Fibroblast of pulmonary artery (primary cell): ENCODE measurements around the gene PLCXD3.

ENCODE experiments used
- DNase-seq: peaks from one replicate; pipeline ENCODE4 v3.0.0-alpha.2; 2010; ENCODE audit warnings: low read depth
- H3K4me3 ChIP-seq: replicated peaks from 2 replicates; pipeline ENCODE4 v1.5.1; 2011; ENCODE audit warnings: low read depth, mild to moderate bottlenecking, control low read depth, low read length, moderate library complexity
- TF ChIP-seq, protein P1 (sequence below): IDR thresholded peaks from 2 replicates; pipeline ENCODE4 v1.5.1; 2011; ENCODE audit warnings: mild to moderate bottlenecking, control low read depth, low read length, inconsistent platforms; ENCODE audit errors: missing control alignments

The PLCXD3 gene

DNA sequence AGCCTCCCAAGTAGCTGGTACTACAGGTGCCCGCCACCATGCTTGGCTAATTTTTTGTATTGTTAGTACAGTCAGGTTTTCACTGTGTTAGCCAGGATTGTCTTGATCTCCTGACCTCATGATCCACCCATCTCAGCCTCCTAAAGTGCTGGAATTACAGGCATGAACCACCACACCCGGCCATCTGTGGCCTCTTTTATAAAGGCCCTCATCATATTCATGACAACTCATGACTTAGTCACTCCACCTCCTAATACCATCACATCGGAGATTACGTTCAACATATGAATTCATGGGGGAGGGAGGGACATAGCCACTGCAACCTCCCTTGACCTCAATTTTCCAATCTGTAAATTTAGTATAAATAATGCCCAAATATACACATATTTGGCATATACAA, 27.2 kb upstream of the PLCXD3 start:
- TF ChIP-seq, protein P1, sequence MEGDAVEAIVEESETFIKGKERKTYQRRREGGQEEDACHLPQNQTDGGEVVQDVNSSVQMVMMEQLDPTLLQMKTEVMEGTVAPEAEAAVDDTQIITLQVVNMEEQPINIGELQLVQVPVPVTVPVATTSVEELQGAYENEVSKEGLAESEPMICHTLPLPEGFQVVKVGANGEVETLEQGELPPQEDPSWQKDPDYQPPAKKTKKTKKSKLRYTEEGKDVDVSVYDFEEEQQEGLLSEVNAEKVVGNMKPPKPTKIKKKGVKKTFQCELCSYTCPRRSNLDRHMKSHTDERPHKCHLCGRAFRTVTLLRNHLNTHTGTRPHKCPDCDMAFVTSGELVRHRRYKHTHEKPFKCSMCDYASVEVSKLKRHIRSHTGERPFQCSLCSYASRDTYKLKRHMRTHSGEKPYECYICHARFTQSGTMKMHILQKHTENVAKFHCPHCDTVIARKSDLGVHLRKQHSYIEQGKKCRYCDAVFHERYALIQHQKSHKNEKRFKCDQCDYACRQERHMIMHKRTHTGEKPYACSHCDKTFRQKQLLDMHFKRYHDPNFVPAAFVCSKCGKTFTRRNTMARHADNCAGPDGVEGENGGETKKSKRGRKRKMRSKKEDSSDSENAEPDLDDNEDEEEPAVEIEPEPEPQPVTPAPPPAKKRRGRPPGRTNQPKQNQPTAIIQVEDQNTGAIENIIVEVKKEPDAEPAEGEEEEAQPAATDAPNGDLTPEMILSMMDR, result no peak
- no peak for DNase-seq
- no peak overlapping the region for H3K4me3 ChIP-seq

GRCh38 chr5:41532485-41532884, 22.1 kb upstream of the PLCXD3 start:
- DNase-seq, result no peak
- H3K4me3 ChIP-seq, result no peak overlapping the region
- TF ChIP-seq, protein P1, result no peak

GRCh38 chr5:41527201-41527779, 16.9 kb upstream of the PLCXD3 start:
- no peak overlapping the region for H3K4me3 ChIP-seq
- TF ChIP-seq, protein P1, result no peak
- DNase-seq, result peak; percentile 100

DNA sequence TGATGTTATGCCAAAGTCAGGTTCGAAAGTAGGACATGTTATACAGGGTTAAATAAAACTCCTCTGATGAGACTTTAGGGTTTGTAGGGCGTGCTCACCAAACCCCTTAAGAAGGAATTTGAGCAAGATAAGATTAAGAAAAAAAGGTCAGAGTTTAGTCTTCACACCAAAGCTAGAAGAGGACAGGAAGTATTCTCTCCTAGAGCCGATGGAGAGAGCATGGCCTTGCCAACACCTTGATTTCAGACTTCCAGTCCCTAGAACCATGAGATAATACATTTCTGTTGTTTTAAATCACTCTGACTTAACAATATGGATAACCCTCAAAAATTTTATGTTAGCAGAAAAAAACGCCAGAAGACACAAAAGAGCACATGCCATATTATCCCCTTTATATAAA, 16.3 kb upstream of the PLCXD3 start:
- no peak for DNase-seq
- TF ChIP-seq, protein P1, result no peak
- H3K4me3 ChIP-seq, result no peak overlapping the region

DNA sequence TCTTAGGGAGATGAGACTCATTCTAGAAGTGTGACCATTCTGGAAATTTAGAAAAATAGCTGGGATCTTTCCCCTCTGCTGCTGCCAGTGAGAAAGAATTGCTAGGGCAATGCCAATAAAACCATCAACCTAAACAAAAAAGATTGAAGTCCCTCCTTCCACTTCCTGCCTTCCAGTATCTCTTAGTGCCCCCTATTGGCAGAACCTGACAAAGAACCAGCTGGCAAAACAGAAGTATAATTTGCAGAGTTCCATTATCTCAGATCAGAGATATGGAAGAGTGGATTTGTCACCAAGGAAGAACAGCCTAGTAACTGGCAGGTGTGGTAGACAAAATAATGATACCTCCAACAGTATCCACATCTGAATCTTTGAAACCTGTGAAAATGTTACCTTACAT, 13.8 kb upstream of the PLCXD3 start:
- TF ChIP-seq, protein P1, result peak; percentile 30
- no peak overlapping the region for H3K4me3 ChIP-seq
- DNase-seq, result peak; percentile 24

DNA sequence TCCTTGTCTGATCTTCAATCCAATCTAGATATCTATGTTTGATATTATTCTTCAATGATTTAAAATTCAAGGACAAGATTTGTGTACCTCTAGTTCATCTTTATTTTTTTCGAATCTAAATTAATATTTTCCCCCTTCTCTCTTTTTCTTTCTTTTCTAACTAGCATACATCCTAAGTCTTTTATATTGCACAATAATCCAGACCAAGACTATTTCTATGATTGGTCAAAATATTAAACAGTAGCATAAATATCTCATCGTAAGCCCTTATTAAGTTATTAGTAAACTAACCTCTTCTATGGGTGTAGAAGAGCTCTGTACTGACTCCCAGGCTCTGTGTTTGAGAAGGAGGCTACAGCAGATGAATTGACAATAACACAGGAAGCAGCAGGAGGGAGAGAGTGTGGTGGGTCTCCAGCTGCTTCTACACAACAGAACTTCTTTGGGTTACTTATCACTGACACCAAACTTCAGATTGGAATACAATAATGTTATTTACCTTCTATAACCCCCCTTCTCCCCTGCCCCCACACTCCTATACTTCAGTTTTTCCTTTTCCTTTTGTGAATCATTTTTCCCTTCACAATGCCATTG, 11.9 kb upstream of the PLCXD3 start:
- no peak overlapping the region for H3K4me3 ChIP-seq
- no peak for DNase-seq
- TF ChIP-seq, protein P1, result no peak

DNA sequence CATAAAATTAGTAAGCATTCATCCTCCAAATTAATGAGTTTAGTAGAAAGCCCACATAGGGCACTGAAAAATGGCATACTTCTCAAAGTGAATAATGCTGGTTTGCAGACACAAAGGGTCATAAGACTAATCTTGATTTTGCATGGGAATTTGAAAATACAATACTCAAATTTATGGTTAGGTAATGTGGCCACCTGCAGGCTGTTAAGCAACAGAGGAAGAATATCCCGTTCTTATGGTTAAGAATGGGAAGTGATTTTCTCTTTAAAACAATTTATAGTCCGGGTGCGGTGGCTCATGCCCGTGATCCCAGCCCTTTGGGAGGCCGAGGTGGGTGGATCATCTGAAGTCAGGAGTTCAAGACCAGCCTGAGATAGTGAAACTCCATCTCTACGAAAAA, 9.4 kb upstream of the PLCXD3 start:
- peak; percentile 33 for DNase-seq
- H3K4me3 ChIP-seq, result no peak overlapping the region
- TF ChIP-seq, protein P1, result no peak
